Measurements from ENCODE around the gene XRN2. TPM values are rescaled to one million over a fixed set of nuclear protein-coding genes. Genes with fewer than 3 reads are reported as not detected.

Gene XRN2
- total RNA-seq, 1 donor from 2014 or later: 92.0 TPM

- peaks cover 54% of the 10 kb centered on the region for H3K36me3 Mint-ChIP-seq (ENCODE audit: low read depth)
- H3K27ac Mint-ChIP-seq: no peak overlapping the region
- no peaks in the 10 kb centered on the region for H3K27me3 Mint-ChIP-seq
- peaks cover 6% of the 10 kb centered on the region for H3K9me3 Mint-ChIP-seq
- peaks cover 50% of the 10 kb centered on the region for H3K4me1 Mint-ChIP-seq
- intact Hi-C loops (cut with micrococcal nuclease): loop anchor here (10.0 kb wide), 1 partner anchor 55 kb away; no protein-coding TSS in a partner anchor
- no peak overlapping the region for H3K4me3 Mint-ChIP-seq
- no peak for DNase-seq
Observed at GRCh38 chr20:21309678-21310467, 6.7 kb downstream of the XRN2 start.

GRCh38 chr20:21312813-21313474 lies 9.8 kb downstream of the XRN2 start:
- H3K4me3 Mint-ChIP-seq: no peak overlapping the region
- no peak for DNase-seq
- H3K4me1 Mint-ChIP-seq: peaks cover 51% of the 10 kb centered on the region
- H3K27ac Mint-ChIP-seq: no peak overlapping the region
- peaks cover 5% of the 10 kb centered on the region for H3K9me3 Mint-ChIP-seq
- intact Hi-C loops (cut with micrococcal nuclease): no loop called here
- H3K27me3 Mint-ChIP-seq: no peaks in the 10 kb centered on the region
- peaks cover 40% of the 10 kb centered on the region for H3K36me3 Mint-ChIP-seq (ENCODE audit: low read depth)

- peaks cover 6% of the 10 kb centered on the region for H3K9me3 Mint-ChIP-seq
- intact Hi-C loops (cut with micrococcal nuclease): no loop called here
- H3K4me3 Mint-ChIP-seq: no peak overlapping the region
- peaks cover 28% of the 10 kb centered on the region for H3K36me3 Mint-ChIP-seq (ENCODE audit: low read depth)
- peaks cover 36% of the 10 kb centered on the region for H3K4me1 Mint-ChIP-seq
- no peak for DNase-seq
- H3K27me3 Mint-ChIP-seq: no peaks in the 10 kb centered on the region
- no peak overlapping the region for H3K27ac Mint-ChIP-seq
Observed at GRCh38 chr20:21315138-21315537, 12.0 kb downstream of the XRN2 start.

- peaks cover 45% of the 10 kb centered on the region for H3K4me1 Mint-ChIP-seq
- H3K36me3 Mint-ChIP-seq (ENCODE audit: low read depth): peaks cover 49% of the 10 kb centered on the region
- peaks cover 20% of the 10 kb centered on the region for H3K9me3 Mint-ChIP-seq
- no peak for DNase-seq
- intact Hi-C loops (cut with micrococcal nuclease): no loop called here
- H3K27me3 Mint-ChIP-seq: no peaks in the 10 kb centered on the region
- no peak overlapping the region for H3K27ac Mint-ChIP-seq
- no peak overlapping the region for H3K4me3 Mint-ChIP-seq
Observed at GRCh38 chr20:21322083-21322710, 19.1 kb downstream of the XRN2 start.

- Mint-ChIP-seq H3K27ac (peak overlapping the region; percentile 27), H3K4me1 (peaks cover 43% of the 10 kb centered on the region), H3K36me3 (ENCODE audit: low read depth) (peaks cover 45% of the 10 kb centered on the region), H3K4me3 (no peak overlapping the region), H3K27me3 (no peaks in the 10 kb centered on the region), H3K9me3 (peaks cover 20% of the 10 kb centered on the region)
- DNase-seq: peak; percentile 54
- intact Hi-C loops (cut with micrococcal nuclease): no loop called here
Observed at GRCh38 chr20:21322921-21323331, 19.8 kb downstream of the XRN2 start.

- Mint-ChIP-seq H3K9me3 (peaks cover 19% of the 10 kb centered on the region), H3K27me3 (no peaks in the 10 kb centered on the region), H3K36me3 (ENCODE audit: low read depth) (peaks cover 50% of the 10 kb centered on the region), H3K4me3 (no peak overlapping the region), H3K27ac (peak overlapping the region; percentile 27), H3K4me1 (peaks cover 48% of the 10 kb centered on the region)
- DNase-seq: no peak
- intact Hi-C loops (cut with micrococcal nuclease): no loop called here
Observed at GRCh38 chr20:21323640-21324039, 20.5 kb downstream of the XRN2 start.

- peak overlapping the region; percentile 18 for H3K27ac Mint-ChIP-seq
- no peak for DNase-seq
- intact Hi-C loops (cut with micrococcal nuclease): no loop called here
- peaks cover 49% of the 10 kb centered on the region for H3K4me1 Mint-ChIP-seq
- H3K27me3 Mint-ChIP-seq: no peaks in the 10 kb centered on the region
- no peak overlapping the region for H3K4me3 Mint-ChIP-seq
- H3K36me3 Mint-ChIP-seq (ENCODE audit: low read depth): peaks cover 49% of the 10 kb centered on the region
- H3K9me3 Mint-ChIP-seq: peaks cover 14% of the 10 kb centered on the region
Observed at GRCh38 chr20:21324126-21324525, 21.0 kb downstream of the XRN2 start.

- Mint-ChIP-seq H3K36me3 (ENCODE audit: low read depth) (peaks cover 50% of the 10 kb centered on the region), H3K9me3 (peaks cover 14% of the 10 kb centered on the region), H3K4me3 (peak overlapping the region; percentile 63), H3K4me1 (peaks cover 47% of the 10 kb centered on the region), H3K27me3 (no peaks in the 10 kb centered on the region), H3K27ac (peak overlapping the region; percentile 53)
- intact Hi-C loops (cut with micrococcal nuclease): loop anchor here (5.0 kb wide), 1 partner anchor 37 kb away; no protein-coding TSS in a partner anchor
- DNase-seq: no peak
Observed at GRCh38 chr20:21325296-21325695, 22.2 kb downstream of the XRN2 start.

- intact Hi-C loops (cut with micrococcal nuclease): loop anchor here (5.0 kb wide), 1 partner anchor 36 kb away; no protein-coding TSS in a partner anchor
- peaks cover 14% of the 10 kb centered on the region for H3K9me3 Mint-ChIP-seq
- H3K27me3 Mint-ChIP-seq: no peaks in the 10 kb centered on the region
- no peak overlapping the region for H3K27ac Mint-ChIP-seq
- peaks cover 46% of the 10 kb centered on the region for H3K36me3 Mint-ChIP-seq (ENCODE audit: low read depth)
- H3K4me1 Mint-ChIP-seq: peaks cover 47% of the 10 kb centered on the region
- H3K4me3 Mint-ChIP-seq: no peak overlapping the region
- no peak for DNase-seq
Observed at GRCh38 chr20:21326700-21327099, 23.6 kb downstream of the XRN2 start.

- H3K4me3 Mint-ChIP-seq: no peak overlapping the region
- intact Hi-C loops (cut with micrococcal nuclease): no loop called here
- H3K36me3 Mint-ChIP-seq (ENCODE audit: low read depth): peaks cover 83% of the 10 kb centered on the region
- H3K4me1 Mint-ChIP-seq: peaks cover 2% of the 10 kb centered on the region
- DNase-seq: no peak
- H3K9me3 Mint-ChIP-seq: peaks cover 6% of the 10 kb centered on the region
- no peaks in the 10 kb centered on the region for H3K27me3 Mint-ChIP-seq
- H3K27ac Mint-ChIP-seq: peak overlapping the region; percentile 45
Observed at GRCh38 chr20:21336455-21337151, 33.5 kb downstream of the XRN2 start.

GRCh38 chr20:21338291-21338690 lies 35.2 kb downstream of the XRN2 start:
- H3K27ac Mint-ChIP-seq: no peak overlapping the region
- peaks cover 2% of the 10 kb centered on the region for H3K4me1 Mint-ChIP-seq
- intact Hi-C loops (cut with micrococcal nuclease): no loop called here
- no peak for DNase-seq
- H3K27me3 Mint-ChIP-seq: no peaks in the 10 kb centered on the region
- peaks cover 72% of the 10 kb centered on the region for H3K36me3 Mint-ChIP-seq (ENCODE audit: low read depth)
- no peak overlapping the region for H3K4me3 Mint-ChIP-seq
- H3K9me3 Mint-ChIP-seq: peaks cover 6% of the 10 kb centered on the region

GRCh38 chr20:21339499-21339898 lies 36.4 kb downstream of the XRN2 start:
- no peaks in the 10 kb centered on the region for H3K27me3 Mint-ChIP-seq
- H3K4me1 Mint-ChIP-seq: no peaks in the 10 kb centered on the region
- intact Hi-C loops (cut with micrococcal nuclease): no loop called here

GRCh38 chr20:21340991-21341697 lies 38.0 kb downstream of the XRN2 start:
- intact Hi-C loops (cut with micrococcal nuclease): no loop called here
- Mint-ChIP-seq H3K27me3 (no peaks in the 10 kb centered on the region), H3K4me1 (no peaks in the 10 kb centered on the region)

More at GRCh38 chr20:21339499-21339898, 36.4 kb downstream of the XRN2 start:
- Mint-ChIP-seq H3K9me3 (peaks cover 6% of the 10 kb centered on the region), H3K27ac (no peak overlapping the region), H3K36me3 (ENCODE audit: low read depth) (peaks cover 68% of the 10 kb centered on the region), H3K4me3 (no peak overlapping the region)
- no peak for DNase-seq

More at GRCh38 chr20:21340991-21341697, 38.0 kb downstream of the XRN2 start:
- Mint-ChIP-seq H3K27ac (no peak overlapping the region), H3K36me3 (ENCODE audit: low read depth) (peaks cover 59% of the 10 kb centered on the region), H3K4me3 (no peak overlapping the region), H3K9me3 (peaks cover 6% of the 10 kb centered on the region)
- DNase-seq: no peak

All from activated CD4-positive, alpha-beta T cell treated with anti-CD3 and anti-CD28 coated beads, Interleukin-2, amount 10 ng/mL, durations not matched to agents 24 days and 14 days (primary cell).